ENCODE measurements around the gene OSBPL3. TPM values are rescaled to one million over a fixed set of nuclear protein-coding genes. Genes with fewer than 3 reads are reported as not detected.
A peak's percentile ranks its signal among the peaks of the same experiment; 100 is the strongest.

OSBPL3 gene, protein sequence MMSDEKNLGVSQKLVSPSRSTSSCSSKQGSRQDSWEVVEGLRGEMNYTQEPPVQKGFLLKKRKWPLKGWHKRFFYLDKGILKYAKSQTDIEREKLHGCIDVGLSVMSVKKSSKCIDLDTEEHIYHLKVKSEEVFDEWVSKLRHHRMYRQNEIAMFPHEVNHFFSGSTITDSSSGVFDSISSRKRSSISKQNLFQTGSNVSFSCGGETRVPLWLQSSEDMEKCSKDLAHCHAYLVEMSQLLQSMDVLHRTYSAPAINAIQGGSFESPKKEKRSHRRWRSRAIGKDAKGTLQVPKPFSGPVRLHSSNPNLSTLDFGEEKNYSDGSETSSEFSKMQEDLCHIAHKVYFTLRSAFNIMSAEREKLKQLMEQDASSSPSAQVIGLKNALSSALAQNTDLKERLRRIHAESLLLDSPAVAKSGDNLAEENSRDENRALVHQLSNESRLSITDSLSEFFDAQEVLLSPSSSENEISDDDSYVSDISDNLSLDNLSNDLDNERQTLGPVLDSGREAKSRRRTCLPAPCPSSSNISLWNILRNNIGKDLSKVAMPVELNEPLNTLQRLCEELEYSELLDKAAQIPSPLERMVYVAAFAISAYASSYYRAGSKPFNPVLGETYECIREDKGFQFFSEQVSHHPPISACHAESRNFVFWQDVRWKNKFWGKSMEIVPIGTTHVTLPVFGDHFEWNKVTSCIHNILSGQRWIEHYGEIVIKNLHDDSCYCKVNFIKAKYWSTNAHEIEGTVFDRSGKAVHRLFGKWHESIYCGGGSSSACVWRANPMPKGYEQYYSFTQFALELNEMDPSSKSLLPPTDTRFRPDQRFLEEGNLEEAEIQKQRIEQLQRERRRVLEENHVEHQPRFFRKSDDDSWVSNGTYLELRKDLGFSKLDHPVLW
- 9.8 to 11.9 TPM (median 11.0 TPM) in 3 replicates for total RNA-seq

DNA sequence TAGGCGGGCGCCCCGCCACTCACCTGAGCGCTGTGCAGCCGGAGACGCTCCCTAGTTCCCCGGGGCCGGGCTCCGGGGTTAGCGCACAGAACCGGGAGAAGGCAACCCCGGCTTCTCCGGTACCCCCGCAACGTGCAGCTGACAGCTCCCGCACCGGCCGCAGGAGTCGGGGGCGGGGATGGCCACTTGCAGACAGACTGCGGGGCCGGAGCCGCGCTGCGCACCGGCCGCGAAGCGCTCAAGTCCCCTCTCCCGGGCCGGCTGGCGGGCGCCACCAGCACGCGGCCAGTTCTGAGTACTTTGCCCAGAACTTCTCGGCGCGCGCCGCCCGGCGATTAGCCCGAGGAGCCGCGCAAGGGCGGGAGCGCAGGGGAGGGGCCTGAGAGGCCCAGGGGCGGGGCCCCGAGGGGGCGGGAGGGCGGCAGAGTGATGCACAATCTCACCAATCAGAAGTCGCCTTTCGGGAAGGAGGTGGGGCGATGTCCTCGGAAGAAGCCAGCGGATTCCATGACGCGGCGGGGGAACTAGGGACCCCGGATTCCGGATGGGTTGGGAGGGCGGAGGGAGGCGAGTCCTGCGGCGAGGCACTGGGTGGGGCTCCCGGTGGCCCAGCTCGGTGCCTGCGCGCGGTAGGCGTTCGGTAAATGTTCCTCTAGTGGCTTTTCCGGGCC is at the start of gene OSBPL3:
Gene OSBPL3 (minus strand): TSS at position 316 of the 671 bp plus-strand sequence. CDS start 87,706 bp downstream, outside the sequence.
- peak within 1 kb of the TSS; percentile 94 for H3K4me3 Mint-ChIP-seq
- peak; percentile 91 to 98 for DNase-seq (ENCODE audit: low spot score in 2 of 2, unreplicated experiment in 2 of 2)
- H3K27ac Mint-ChIP-seq = peak within 1 kb of the TSS; percentile 95
- no peak for TF ChIP-seq CTCF (IDR thresholded peaks at IDR 0.05; ENCODE audit: unreplicated experiment)
- no peaks in the 10 kb centered on the region for H3K36me3 Mint-ChIP-seq
- H3K27me3 Mint-ChIP-seq (ENCODE audit: low read depth) = peaks cover 58% of the 10 kb centered on the region
- peaks cover 39% of the 10 kb centered on the region for H3K4me1 Mint-ChIP-seq
- no peaks in the 10 kb centered on the region for H3K9me3 Mint-ChIP-seq

DNA sequence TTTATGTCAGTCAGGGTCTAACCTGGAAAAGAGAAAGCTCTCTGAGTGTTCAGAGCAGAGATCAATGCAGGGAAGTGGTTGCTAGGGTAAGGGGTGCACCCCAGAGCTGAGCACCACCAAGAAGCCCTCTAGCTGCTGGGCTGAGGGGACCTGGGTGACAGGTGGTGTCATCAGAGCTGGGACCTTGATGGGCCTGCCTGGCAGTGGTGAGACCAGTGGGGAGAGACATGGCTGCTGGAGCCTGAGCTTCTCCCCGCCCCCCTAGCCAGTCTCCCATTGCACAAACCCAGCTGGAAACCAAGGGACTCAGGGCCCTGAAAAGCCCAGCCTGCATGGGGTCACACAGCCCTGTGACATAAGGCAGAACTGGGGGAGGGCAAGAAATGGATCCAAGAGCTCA is 49.1 kb upstream of the OSBPL3 start:
- Mint-ChIP-seq H3K4me3 (no peak overlapping the region), H3K9me3 (peaks cover 10% of the 10 kb centered on the region), H3K27ac (peak overlapping the region; percentile 64), H3K36me3 (no peaks in the 10 kb centered on the region), H3K27me3 (ENCODE audit: low read depth) (peaks cover 7% of the 10 kb centered on the region), H3K4me1 (peaks cover 6% of the 10 kb centered on the region)
- TF ChIP-seq CTCF (IDR thresholded peaks at IDR 0.05; ENCODE audit: unreplicated experiment) = no peak
- no peak for DNase-seq (ENCODE audit: low spot score in 2 of 2, unreplicated experiment in 2 of 2)

GRCh38 chr7:25028370-25029021 is 48.5 kb upstream of the OSBPL3 start:
- Mint-ChIP-seq H3K9me3 (peaks cover 12% of the 10 kb centered on the region), H3K4me3 (no peak overlapping the region), H3K27me3 (ENCODE audit: low read depth) (peaks cover 7% of the 10 kb centered on the region), H3K4me1 (peaks cover 6% of the 10 kb centered on the region), H3K27ac (peak overlapping the region; percentile 64), H3K36me3 (no peaks in the 10 kb centered on the region)
- no peak for TF ChIP-seq CTCF (IDR thresholded peaks at IDR 0.05; ENCODE audit: unreplicated experiment)
- no peak for DNase-seq (ENCODE audit: low spot score in 2 of 2, unreplicated experiment in 2 of 2)

GRCh38 chr7:25026156-25026555 is 46.2 kb upstream of the OSBPL3 start:
- H3K27ac Mint-ChIP-seq = no peak overlapping the region
- H3K36me3 Mint-ChIP-seq = no peaks in the 10 kb centered on the region
- peaks cover 16% of the 10 kb centered on the region for H3K9me3 Mint-ChIP-seq
- H3K4me3 Mint-ChIP-seq = no peak overlapping the region
- TF ChIP-seq CTCF (IDR thresholded peaks at IDR 0.05; ENCODE audit: unreplicated experiment) = no peak
- H3K27me3 Mint-ChIP-seq (ENCODE audit: low read depth) = no peaks in the 10 kb centered on the region
- DNase-seq (ENCODE audit: low spot score in 2 of 2, unreplicated experiment in 2 of 2) = no peak
- peaks cover 6% of the 10 kb centered on the region for H3K4me1 Mint-ChIP-seq

DNA sequence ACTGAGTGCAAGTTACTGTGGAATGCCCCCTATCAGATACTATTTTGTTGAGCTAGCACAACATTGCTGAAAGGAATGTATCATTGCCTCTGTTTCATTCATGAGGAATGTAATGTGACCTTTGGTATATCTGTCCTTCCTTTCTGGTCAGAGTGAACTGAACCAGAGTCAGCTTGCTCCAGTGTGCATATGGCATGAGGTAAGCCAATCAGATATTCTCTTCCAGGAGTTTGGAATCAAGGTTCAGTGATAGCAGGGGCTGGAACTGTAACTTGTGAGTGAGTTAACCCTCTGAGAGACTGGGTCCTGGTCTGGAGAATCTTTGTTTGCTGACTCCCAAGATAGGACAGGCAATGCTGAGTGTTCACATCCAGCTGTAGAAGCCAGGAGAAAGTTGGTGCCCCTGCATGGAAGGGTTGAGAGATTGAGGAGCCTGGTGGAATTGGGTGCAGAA is 45.3 kb upstream of the OSBPL3 start:
- no peak overlapping the region for H3K4me3 Mint-ChIP-seq
- H3K9me3 Mint-ChIP-seq = peaks cover 20% of the 10 kb centered on the region
- H3K27ac Mint-ChIP-seq = no peak overlapping the region
- H3K27me3 Mint-ChIP-seq (ENCODE audit: low read depth) = no peaks in the 10 kb centered on the region
- no peak for TF ChIP-seq CTCF (IDR thresholded peaks at IDR 0.05; ENCODE audit: unreplicated experiment)
- no peak for DNase-seq (ENCODE audit: low spot score in 2 of 2, unreplicated experiment in 2 of 2)
- no peaks in the 10 kb centered on the region for H3K36me3 Mint-ChIP-seq
- peaks cover 6% of the 10 kb centered on the region for H3K4me1 Mint-ChIP-seq
